H1 (cell line): ENCODE measurements around the gene KISS1R. TPM values are rescaled to one million over a fixed set of nuclear protein-coding genes. Genes with fewer than 3 reads are reported as not detected.

Experiments
- CTCF ChIA-PET: fragments of 300-600 bp; sonication (Branson Sonifier 250); formaldehyde crosslinking; loops from one replicate; lab custom pipeline; 2021; ENCODE audit not compliant: partially characterized antibody; lab: Charles Lee
- POLR2A ChIA-PET: fragments of 300-600 bp; sonication (Branson Sonifier 250); formaldehyde crosslinking; loops from one replicate; lab custom pipeline; 2021; ENCODE audit warnings: inconsistent platforms; ENCODE audit not compliant: partially characterized antibody; lab: Charles Lee
- DNase-seq, 2 experiments: peaks; one replicate each; pipeline versions ENCODE4 v3.0.0 to v3.0.0-alpha.2; 2010 to 2022; ENCODE audit warnings: low spot score in 2 of 2, low read depth in 1 of 2, mixed read lengths in 1 of 2
- FAIRE-seq: peaks from 2 replicates; lab custom pipeline; 2011; peaks lifted over from hg19 to GRCh38; lab: Jason Lieb, UNC
- H2AFZ ChIP-seq: 2 replicates; pipeline ENCODE4 v1.8.1; 2012; ENCODE audit warnings: low read length, inconsistent platforms
- H2AK5ac ChIP-seq: 2 replicates; pipeline ENCODE4 v1.6.1; 2013; ENCODE audit warnings: low read depth, low read length
- H2BK120ac ChIP-seq: replicated peaks from 2 replicates; pipeline ENCODE3; 2013; ENCODE audit warnings: low read depth, low read length, inconsistent platforms
- H2BK12ac ChIP-seq: 2 replicates; pipeline ENCODE4 v1.6.1; 2013; ENCODE audit warnings: low read depth, low read length
- H2BK15ac ChIP-seq: 2 replicates; pipeline ENCODE4 v1.6.1; 2013; ENCODE audit warnings: low read length
- H2BK20ac ChIP-seq: 2 replicates; pipeline ENCODE4 v1.6.1; 2013; ENCODE audit warnings: low read length
- H2BK5ac ChIP-seq: 2 replicates; pipeline ENCODE4 v1.6.1; 2013; ENCODE audit warnings: low read depth, low read length
- H3K14ac ChIP-seq: 2 replicates; pipeline ENCODE4 v1.6.1; 2013; ENCODE audit warnings: inconsistent platforms; ENCODE audit not compliant: insufficient read length
- H3K18ac ChIP-seq: 2 replicates; pipeline ENCODE4 v1.6.1; 2013; ENCODE audit warnings: low read length; ENCODE audit errors: extremely low read depth
- H3K23ac ChIP-seq: 2 replicates; pipeline ENCODE4 v1.6.1; 2013; ENCODE audit warnings: inconsistent platforms; ENCODE audit not compliant: insufficient read length
- H3K23me2 ChIP-seq: 2 replicates; pipeline ENCODE4 v1.6.1; 2013; ENCODE audit warnings: low read depth, low read length
- H3K27ac ChIP-seq: 2 replicates; pipeline ENCODE4 v1.6.1; 2011; ENCODE audit warnings: low read depth, low read length, inconsistent platforms
- H3K27me3 ChIP-seq, 4 experiments: replicated peaks in 1 of 4; 1 replicate in 1 of 4; 2 replicates in 3 of 4; pipeline versions ENCODE4 v1.6.1 to v1.8.1; 2011 to 2013; ENCODE audit warnings: low read length in 3 of 4, mild to moderate bottlenecking in 3 of 4, inconsistent platforms in 2 of 4, mixed read lengths in 2 of 4, moderate library complexity in 1 of 4; ENCODE audit not compliant: control insufficient read depth in 3 of 4, insufficient read depth in 3 of 4; ENCODE audit errors: extremely low read depth in 1 of 4
- H3K36me3 ChIP-seq, 4 experiments: 2 replicates each; pipeline versions ENCODE4 v1.6.1 to v1.8.1; 2011 to 2013; ENCODE audit warnings: mild to moderate bottlenecking in 4 of 4, low read length in 3 of 4, moderate library complexity in 2 of 4, control low read depth in 1 of 4, inconsistent platforms in 1 of 4; ENCODE audit not compliant: insufficient read depth in 4 of 4, control insufficient read depth in 2 of 4
- H3K4ac ChIP-seq: replicated peaks from 2 replicates; pipeline ENCODE3; 2013; ENCODE audit warnings: low read length, low read depth, mixed read lengths, inconsistent platforms; ENCODE audit not compliant: insufficient read length
- H3K4me1 ChIP-seq, 4 experiments: replicated peaks in 1 of 4; 1 replicate in 1 of 4; 2 replicates in 3 of 4; pipeline versions ENCODE4 v1.6.1 to v1.8.1; 2011 to 2013; ENCODE audit warnings: low read length in 3 of 4, inconsistent platforms in 2 of 4, mixed read lengths in 1 of 4; ENCODE audit not compliant: insufficient read depth in 4 of 4, control insufficient read depth in 3 of 4
- H3K4me2 ChIP-seq, 2 experiments: 2 replicates each; pipeline versions ENCODE4 v1.6.1 to v1.8.1; 2011 to 2013; ENCODE audit warnings: low read depth in 2 of 2, low read length in 2 of 2, control low read depth in 1 of 2, inconsistent platforms in 1 of 2, mild to moderate bottlenecking in 1 of 2; ENCODE audit not compliant: insufficient read depth in 1 of 2
- H3K4me3 ChIP-seq, 4 experiments: fragments of 200-600, 300-600 bp in 1 of 4; sonication (generic), shearing (Covaris generic), sonication (Bioruptor Twin) in 1 of 4; 2 replicates each; pipeline versions ENCODE4 v1.5.1 to v1.8.1; 2011 to 2016; ENCODE audit warnings: low read length in 4 of 4, low read depth in 3 of 4, control low read depth in 2 of 4, inconsistent platforms in 2 of 4, mild to moderate bottlenecking in 2 of 4, mixed read lengths in 1 of 4, moderate library complexity in 1 of 4; ENCODE audit not compliant: insufficient read depth in 2 of 4; ENCODE audit errors: extremely low read depth in 1 of 4
- H3K56ac ChIP-seq: replicated peaks from 2 replicates; pipeline ENCODE3; 2013; ENCODE audit warnings: low read depth, mild to moderate bottlenecking, mixed read lengths, low read length, inconsistent platforms; ENCODE audit not compliant: insufficient read length
- H3K79me1 ChIP-seq: 2 replicates; pipeline ENCODE4 v1.6.1; 2013; ENCODE audit warnings: low read depth, low read length, control low read depth
- H3K79me2 ChIP-seq, 2 experiments: 2 replicates each; pipeline versions ENCODE4 v1.6.1 to v1.8.1; 2012 to 2013; ENCODE audit warnings: low read length in 2 of 2, mild to moderate bottlenecking in 2 of 2, inconsistent platforms in 1 of 2; ENCODE audit not compliant: insufficient read depth in 2 of 2, control insufficient read depth in 1 of 2
- H3K9ac ChIP-seq, 4 experiments: replicated peaks in 1 of 4; 1 replicate in 1 of 4; 2 replicates in 3 of 4; pipeline versions ENCODE4 v1.6.1 to v1.8.1; 2011 to 2013; ENCODE audit warnings: low read depth in 3 of 4, low read length in 3 of 4, control low read depth in 2 of 4, mild to moderate bottlenecking in 2 of 4, moderate library complexity in 2 of 4, inconsistent platforms in 1 of 4; ENCODE audit errors: extremely low read depth in 1 of 4
- H3K9me3 ChIP-seq, 2 experiments: 2 replicates each; pipeline versions ENCODE4 v1.6.1 to v1.8.1; 2012 to 2013; ENCODE audit warnings: mild to moderate bottlenecking in 2 of 2, moderate library complexity in 2 of 2, control low read depth in 1 of 2, inconsistent platforms in 1 of 2, low read depth in 1 of 2, low read length in 1 of 2, mixed read lengths in 1 of 2; ENCODE audit not compliant: insufficient read depth in 2 of 2
- H4K20me1 ChIP-seq, 2 experiments: replicated peaks in 1 of 2; 2 replicates each; pipeline versions ENCODE3 to v1.8.1; 2011 to 2013; ENCODE audit warnings: inconsistent platforms in 2 of 2, low read length in 2 of 2, mild to moderate bottlenecking in 1 of 2; ENCODE audit not compliant: insufficient read depth in 2 of 2, control insufficient read depth in 1 of 2
- H4K5ac ChIP-seq: 2 replicates; pipeline ENCODE4 v1.6.1; 2013; ENCODE audit warnings: low read length, low read depth, mixed read lengths, inconsistent platforms; ENCODE audit not compliant: insufficient read length
- H4K8ac ChIP-seq: 2 replicates; pipeline ENCODE4 v1.8.0; 2013; ENCODE audit warnings: mild to moderate bottlenecking, moderate library complexity, low read length, inconsistent platforms; ENCODE audit not compliant: insufficient read depth; ENCODE audit errors: extremely low read depth
- H4K91ac ChIP-seq: replicated peaks from 2 replicates; pipeline ENCODE3; 2013; ENCODE audit warnings: low read length, mixed read lengths, inconsistent platforms; ENCODE audit not compliant: insufficient read length
- BACH1 ChIP-seq: IDR thresholded peaks from 2 replicates; pipeline ENCODE4 v1.6.1; 2012; ENCODE audit warnings: low read length, improper control_type of control experiment
- BRCA1 ChIP-seq: IDR thresholded peaks from 2 replicates; pipeline ENCODE4 v1.6.1; 2012; ENCODE audit warnings: low read depth, low read length, improper control_type of control experiment
- EP300 ChIP-seq, 2 experiments: IDR thresholded peaks; 1 replicate in 1 of 2; 2 replicates in 1 of 2; pipeline ENCODE4 v1.6.1; 2011 to 2012; ENCODE audit warnings: low read depth in 2 of 2, low read length in 2 of 2, mild to moderate bottlenecking in 2 of 2, borderline replicate concordance in 1 of 2, inconsistent platforms in 1 of 2, moderate library complexity in 1 of 2
- GABPA ChIP-seq: IDR thresholded peaks from 2 replicates; pipeline ENCODE4 v1.6.1; 2011; ENCODE audit warnings: mild to moderate bottlenecking, low read length, moderate library complexity, borderline replicate concordance; ENCODE audit not compliant: insufficient read depth
- PHF8 ChIP-seq: fragments of 200-600 bp; sonication (generic); conservative IDR thresholded peaks from 2 replicates; pipeline ENCODE4 v1.7.1; 2012; ENCODE audit warnings: low read depth, mild to moderate bottlenecking, inconsistent platforms, low read length, moderate library complexity
- RNF2 ChIP-seq: fragments of 200-900, 300-1000 bp; sonication (generic); IDR thresholded peaks from 2 replicates; pipeline ENCODE4 v1.7.1; 2016; ENCODE audit warnings: borderline replicate concordance, low read depth, mild to moderate bottlenecking, antibody characterized with exemption, low read length; ENCODE audit not compliant: poor library complexity, severe bottlenecking; ENCODE audit errors: missing control alignments
- SAP30 ChIP-seq: fragments of 300-600 bp; sonication (generic); IDR thresholded peaks from 2 replicates; pipeline ENCODE4 v1.7.1; 2012; ENCODE audit warnings: low read length, moderate library complexity, mild to moderate bottlenecking, inconsistent platforms; ENCODE audit not compliant: insufficient read depth, insufficient replicate concordance
- SIX5 ChIP-seq: IDR thresholded peaks from 2 replicates; pipeline ENCODE4 v1.6.1; 2011; ENCODE audit warnings: mild to moderate bottlenecking, low read depth, low read length
- TEAD4 ChIP-seq: IDR thresholded peaks from 2 replicates; pipeline ENCODE4 v1.6.1; 2012; ENCODE audit warnings: low read depth, low read length, inconsistent platforms, mixed read lengths
- ZNF274 ChIP-seq: IDR thresholded peaks from 2 replicates; pipeline ENCODE4 v1.7.0; 2012; ENCODE audit warnings: low read length, borderline replicate concordance; ENCODE audit errors: extremely low read depth
- WGBS, 2 experiments: shearing (Covaris generic) in 1 of 2; methylation state at CpG; one replicate each; pipeline versions ENCODE4 v1.1.6 to v1.1.7; 2013 to 2015; ENCODE audit warnings: low lambda C conversion rate in 2 of 2, mixed read lengths in 2 of 2, inconsistent platforms in 1 of 2, low coverage in 1 of 2, missing lambda C conversion rate in 1 of 2; ENCODE audit not compliant: insufficient replicate concordance in 2 of 2, insufficient coverage in 1 of 2, insufficient read length in 1 of 2; ENCODE audit errors: extremely low coverage in 1 of 2, missing lambda C conversion rate in 1 of 2; 5-methylcytosine and 5-hydroxymethylcytosine counted together
- polyA plus RNA-seq, 7 experiments: library from polyadenylated mRNA; depleted of rRNA in 3 of 7; stranded (reverse) in 5 of 7; unstranded in 2 of 7; fragments of >200 nt in 5 of 7; fragments of 200-250 nt in 2 of 7; gene quantifications; 1 replicate in 5 of 7; 2 replicates in 1 of 7; 4 replicates in 1 of 7; pipeline versions ENCODE4 v1.2.1 to v1.2.3, GENCODE V29; 2011 to 2013; ENCODE audit warnings: missing spikeins in 2 of 7, mixed read lengths in 2 of 7
- total RNA-seq: library from RNA; stranded (reverse); fragmentation: NEBNext Ultra II Directional; extraction: Animal tissue kit (Norgen Biotek cat#: 25700); gene quantifications from 2 replicates; pipeline ENCODE4 v1.2.1, GENCODE V29; 2021
- TF ChIP-seq, protein P1 (sequence below): IDR thresholded peaks from 2 replicates; pipeline ENCODE4 v1.6.1; 2012; ENCODE audit warnings: inconsistent platforms

The KISS1R gene
- total and polyA plus RNA-seq, 2 of the 8 experiments (the other 6 are each of a cell fraction or from before 2014, with no cell fraction given), result 2.3 to 2.7 TPM

DNA sequence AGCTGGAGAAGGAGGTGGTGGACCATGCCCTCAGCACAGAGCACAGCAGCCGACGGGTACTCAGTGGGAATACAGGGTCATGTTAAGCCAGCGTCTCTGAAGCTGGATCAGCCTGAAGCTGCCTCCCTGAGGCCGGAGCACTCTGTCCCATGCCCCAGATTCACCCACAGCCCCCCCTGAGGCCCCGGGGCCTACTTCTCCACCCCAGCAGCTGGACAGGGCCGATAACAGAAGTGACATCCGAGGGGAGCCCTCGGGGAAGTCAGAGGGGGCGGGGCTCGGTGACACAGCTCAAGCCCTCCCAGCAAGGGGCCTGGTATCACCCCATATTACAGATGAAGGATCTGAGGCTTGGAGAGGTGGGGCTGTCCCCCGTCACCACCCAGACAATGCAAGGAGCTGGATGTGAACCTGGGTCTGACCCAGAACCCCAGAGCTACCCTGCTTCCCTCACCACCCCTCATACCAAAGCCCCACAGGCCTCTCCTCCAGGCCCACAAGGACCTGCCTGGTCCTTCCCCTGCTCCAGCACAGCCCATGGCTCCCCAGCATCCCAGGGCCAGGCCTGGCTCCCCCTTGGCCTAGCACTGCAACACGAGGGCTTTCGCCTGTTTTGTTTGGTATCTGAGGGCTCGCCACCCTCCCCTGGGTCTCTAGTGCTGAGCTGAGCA is 9.8 kb upstream of the KISS1R start:
- Histone ChIP-seq H3K79me1 (peaks cover 12% of the 10 kb centered on the region), H3K23me2 (no peaks in the 10 kb centered on the region), H3K9ac (no peak overlapping the region), H3K4me3 (no peak overlapping the region), H3K27ac (no peak overlapping the region), H3K23ac (no peak overlapping the region), H2BK20ac (no peak overlapping the region), H2AK5ac (no peak overlapping the region), H2BK5ac (no peak overlapping the region), H3K4me2 (no peak overlapping the region), H3K4ac (no peak overlapping the region), H4K5ac (no peak overlapping the region), H4K20me1 (peaks cover 14 to 25% of the 10 kb centered on the region in 2 experiments), H4K8ac (no peak overlapping the region), H2AFZ (no peak overlapping the region), H3K18ac (no peak overlapping the region), H3K79me2 (peaks cover 0 to 46% of the 10 kb centered on the region in 2 experiments), H3K36me3 (peaks cover 0 to 3% (median 0%) of the 10 kb centered on the region in 4 experiments; a peak in 1 of 8 replicates), H3K27me3 (no peaks in the 10 kb centered on the region), H3K4me1 (peaks cover 0 to 3% (median under 1%) of the 10 kb centered on the region in 4 experiments; a peak in 1 of 7 replicates), H2BK15ac (no peak overlapping the region), H3K56ac (no peak overlapping the region), H3K14ac (no peak overlapping the region), H4K91ac (no peak overlapping the region), H2BK12ac (no peak overlapping the region), H3K9me3 (no peaks in the 10 kb centered on the region), H2BK120ac (no peak overlapping the region)
- DNase-seq (no peak), FAIRE-seq (no peak)
- 91% methylated on average over 13 of the region's 14 CpGs; no CpG with 5 or more reads in 1 of the 2 experiments for WGBS, 2 experiments
- CTCF ChIA-PET, result interaction anchor here (0.7 to 2.2 kb wide), 9 partner anchors 8 to 94 kb away, joined by 3 to 8 read pairs (median 4); partner anchors contain the start of genes MED16 and RNU6-9
- POLR2A ChIA-PET, result interaction anchor here (1.0 to 2.4 kb wide), 5 partner anchors 11 to 109 kb away, joined by 3 to 5 read pairs (median 4); partner anchors contain the start of genes MED16 and RNU6-9
- TF ChIP-seq, protein P1, sequence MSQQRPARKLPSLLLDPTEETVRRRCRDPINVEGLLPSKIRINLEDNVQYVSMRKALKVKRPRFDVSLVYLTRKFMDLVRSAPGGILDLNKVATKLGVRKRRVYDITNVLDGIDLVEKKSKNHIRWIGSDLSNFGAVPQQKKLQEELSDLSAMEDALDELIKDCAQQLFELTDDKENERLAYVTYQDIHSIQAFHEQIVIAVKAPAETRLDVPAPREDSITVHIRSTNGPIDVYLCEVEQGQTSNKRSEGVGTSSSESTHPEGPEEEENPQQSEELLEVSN, result no peak
- TF ChIP-seq BRCA1 (no peak), SIX5 (no peak), SAP30 (no peak), BACH1 (no peak), GABPA (no peak), PHF8 (no peak), EP300 (IDR thresholded peaks at IDR 0.05; ENCODE audit: borderline replicate concordance in 1 of 2, low read depth in 2 of 2, low read length in 2 of 2) (no peak), TEAD4 (no peak), ZNF274 (no peak), RNF2 (no peak)
